DMS53 treated with DMSO at 0.1 percent for 48 hours (cell line): ENCODE data around the gene RIC3.

Source experiments
- DNase-seq: peaks from one replicate; lab custom pipeline; 2025; ENCODE audit not compliant: unreplicated experiment; lab: John Stamatoyannopoulos, UW

Gene RIC3

GRCh38 chr11:8069771-8070170 is 99.1 kb downstream of the RIC3 start:
- no peak for DNase-seq

- no peak for DNase-seq
Observed at GRCh38 chr11:8068605-8069221, 100.1 kb downstream of the RIC3 start.

DNA sequence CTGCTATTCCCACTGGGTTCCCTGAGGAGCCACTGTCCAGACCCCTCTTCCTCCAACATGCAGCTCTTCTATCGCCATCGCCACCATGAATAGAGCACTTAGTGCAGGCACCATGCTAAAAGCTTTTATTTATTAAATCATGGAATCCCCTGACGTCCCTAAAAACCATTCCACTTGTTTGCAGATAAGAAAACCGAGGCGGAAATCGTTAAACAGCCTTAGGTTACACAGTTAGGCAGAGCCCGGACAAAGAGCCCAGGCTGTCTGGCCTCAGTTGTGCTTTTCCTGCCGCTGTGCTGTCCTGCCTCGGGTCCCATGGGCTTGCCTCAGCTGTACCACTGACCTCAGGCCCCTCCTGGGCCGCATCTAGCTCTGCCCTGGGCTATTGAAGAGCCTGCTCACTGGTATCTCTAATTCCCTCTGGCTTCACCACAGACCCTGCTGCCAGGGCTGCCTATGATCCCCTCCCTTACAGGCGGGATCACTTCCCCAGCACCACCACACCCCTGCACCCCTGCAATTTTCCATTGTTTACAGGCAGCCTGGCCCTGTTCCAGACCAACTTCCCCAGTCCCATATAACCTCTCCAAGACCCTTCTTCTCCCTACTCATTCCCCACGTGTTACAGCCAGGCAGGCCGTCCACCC is 100.8 kb downstream of the RIC3 start:
- no peak for DNase-seq

DNA sequence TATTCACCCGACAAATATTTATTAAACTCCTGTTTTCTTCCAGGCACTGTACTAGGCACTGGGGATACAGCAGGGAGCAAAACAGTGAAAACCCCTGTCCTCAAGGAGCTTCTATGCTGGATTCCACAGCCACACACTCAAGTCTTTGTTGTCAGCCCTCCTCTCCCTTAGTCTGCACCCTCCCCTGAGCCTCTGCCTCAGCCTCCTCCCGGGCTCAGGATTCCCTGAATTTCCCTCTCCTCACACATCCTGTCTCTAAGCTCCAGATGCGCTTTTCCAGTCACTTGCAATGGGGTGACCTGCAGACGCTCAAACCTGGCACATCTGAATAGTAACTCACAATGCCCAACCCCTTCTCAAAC is 101.3 kb downstream of the RIC3 start:
- DNase-seq, result no peak

DNA sequence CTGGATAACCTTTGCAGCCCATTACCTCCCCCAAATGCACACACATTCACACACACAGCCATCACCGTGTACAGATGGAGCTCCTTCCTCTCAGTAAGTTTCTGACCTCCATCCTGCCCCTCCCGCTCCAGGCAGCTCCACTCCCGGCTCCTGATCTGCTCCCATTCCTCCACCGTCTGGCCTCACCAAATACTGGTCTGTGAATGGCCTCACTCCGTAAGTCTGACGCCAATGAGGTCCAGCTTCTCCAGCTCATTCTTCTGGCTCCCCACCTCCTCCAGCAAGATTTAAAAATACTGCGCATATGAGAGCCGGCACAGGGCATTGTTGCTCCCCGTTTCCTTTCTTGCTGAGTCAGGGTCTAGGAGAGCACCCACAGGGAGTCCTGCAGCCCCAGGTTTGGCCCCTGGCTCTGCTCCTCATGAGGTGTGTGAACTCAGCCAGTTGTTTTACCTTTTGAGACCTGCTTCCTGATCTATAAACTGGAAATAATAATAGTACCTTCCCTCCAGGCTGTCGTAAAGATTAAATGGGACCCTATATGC is 101.8 kb downstream of the RIC3 start:
- no peak for DNase-seq

GRCh38 chr11:8066036-8066910 is 102.6 kb downstream of the RIC3 start:
- no peak for DNase-seq

DNA sequence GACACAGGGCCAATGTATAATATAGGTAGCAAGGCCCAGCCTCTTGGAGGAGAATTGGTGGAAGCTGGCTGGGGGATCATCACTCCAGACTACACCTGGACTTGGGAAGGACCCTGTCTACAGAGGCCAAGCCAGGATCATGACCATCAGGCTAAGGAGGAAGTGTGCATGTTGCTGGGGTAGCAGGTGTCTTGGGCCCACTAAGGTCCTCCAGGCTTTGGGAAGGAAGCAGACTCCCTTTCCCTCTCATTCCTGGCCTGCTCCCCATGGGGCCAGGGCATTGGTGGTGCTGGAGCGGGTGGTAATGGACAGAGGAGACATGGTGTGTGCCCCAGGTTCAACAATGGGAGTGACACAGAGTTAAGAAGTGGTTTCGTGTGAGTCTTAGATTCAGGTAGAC is 103.8 kb downstream of the RIC3 start:
- no peak for DNase-seq

- DNase-seq, result no peak
Observed at GRCh38 chr11:8063324-8063723, 105.5 kb downstream of the RIC3 start.

GRCh38 chr11:8062781-8063257 is 106.0 kb downstream of the RIC3 start:
- DNase-seq, result no peak

DNA sequence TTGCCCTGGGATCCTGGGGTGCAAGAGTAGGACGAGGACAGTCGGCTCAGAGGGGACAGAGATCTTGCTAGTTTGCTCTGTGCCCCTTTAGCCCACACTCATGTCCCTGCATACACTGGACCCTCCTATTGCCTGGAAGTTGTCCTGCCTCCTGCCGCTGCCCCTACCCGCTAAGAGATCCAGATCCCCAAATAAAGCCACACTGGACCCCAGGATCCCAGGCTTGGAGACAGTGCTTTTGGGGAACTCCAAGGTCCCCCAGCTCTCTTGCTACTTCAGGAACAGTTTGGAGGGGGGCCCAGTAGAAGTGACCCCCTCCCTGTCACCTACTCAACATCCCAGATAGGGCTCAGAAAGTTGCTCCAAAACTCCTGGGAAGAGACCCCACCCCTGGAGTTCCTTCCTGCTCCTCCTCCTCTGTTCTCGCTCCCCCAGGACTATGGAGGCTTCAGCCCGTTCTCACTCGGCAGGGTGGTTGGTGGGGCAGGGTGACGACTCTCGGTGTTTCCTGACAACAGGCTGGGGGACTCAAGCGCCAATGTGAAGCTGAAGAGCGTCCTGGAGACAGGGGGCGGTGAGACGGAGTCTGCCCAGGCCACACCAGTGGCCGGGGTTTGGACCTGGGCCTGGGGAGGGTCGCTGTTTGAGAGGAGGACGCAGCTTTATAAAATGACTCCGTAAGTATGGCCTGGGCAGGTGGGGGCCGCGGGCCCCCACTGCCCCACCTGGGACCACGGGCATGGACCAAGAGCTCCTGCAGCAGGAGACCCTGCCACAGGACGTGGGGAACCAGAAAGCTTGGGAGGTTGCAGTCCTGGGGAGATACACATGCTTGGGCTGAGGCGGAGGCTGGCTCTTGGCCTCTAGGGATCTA is 107.0 kb downstream of the RIC3 start:
- no peak for DNase-seq

DNA sequence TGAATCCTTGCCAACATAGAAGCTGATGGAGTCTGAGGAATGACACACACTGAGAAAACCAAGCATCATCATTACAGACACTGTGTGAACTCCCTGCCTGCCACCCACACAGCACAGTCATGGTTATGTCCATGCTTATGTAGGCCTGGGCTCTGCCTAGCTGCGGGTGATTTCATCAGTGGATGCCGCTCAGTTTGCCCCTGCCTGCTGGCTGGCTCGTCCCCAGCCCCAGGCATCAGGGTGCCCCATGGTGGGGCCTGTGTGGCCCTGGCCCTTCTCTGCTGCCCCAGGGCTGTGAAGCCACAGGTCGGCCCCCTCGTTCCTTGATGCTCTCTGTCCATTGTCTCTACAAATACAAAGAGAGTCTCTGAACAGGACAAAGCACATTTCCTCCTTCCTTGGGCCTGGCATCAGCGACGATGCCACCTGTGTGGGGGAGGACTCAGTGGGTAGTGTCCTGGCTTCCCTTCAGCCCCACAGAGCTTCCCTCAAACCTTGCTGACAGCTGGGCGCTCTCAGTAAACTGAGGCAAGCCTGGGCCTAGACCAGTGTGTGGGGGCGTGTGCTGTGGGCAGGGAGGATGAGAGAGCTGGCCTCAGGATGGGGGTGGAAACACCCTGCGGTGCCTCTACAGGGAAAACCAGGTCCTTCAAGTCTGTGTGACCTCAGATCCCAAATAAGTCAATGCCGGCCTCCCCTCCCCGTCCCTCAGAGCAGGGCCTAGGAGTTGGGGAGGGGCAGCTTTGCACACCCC is 107.8 kb downstream of the RIC3 start:
- DNase-seq, result no peak

DNA sequence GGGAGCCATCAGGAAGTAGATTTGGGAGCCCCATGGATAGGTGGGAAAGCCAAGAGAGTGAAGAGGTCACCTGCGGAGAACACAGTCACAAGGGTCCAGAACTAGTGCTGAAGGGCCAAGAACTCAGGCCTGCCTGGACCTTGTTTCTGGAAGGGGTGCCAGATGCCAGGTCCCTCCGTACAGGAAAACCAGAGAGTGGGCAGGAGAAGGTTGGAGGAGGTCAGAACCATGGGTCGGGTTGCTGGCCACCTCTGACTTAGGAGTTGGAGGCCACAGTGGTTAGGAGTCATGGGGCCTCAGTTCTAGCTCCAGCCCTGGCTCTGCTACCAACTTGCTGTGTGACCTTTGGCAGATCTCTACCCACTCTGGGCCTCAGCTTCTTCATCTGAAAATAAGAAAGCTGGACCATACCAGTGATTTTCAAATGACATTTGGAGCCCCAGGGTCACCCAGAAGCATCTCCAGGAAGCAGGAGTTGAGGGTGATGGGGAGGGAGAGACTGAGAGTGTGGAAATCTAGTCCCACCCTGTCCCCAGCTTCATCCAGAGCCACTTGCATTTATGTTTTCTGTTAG is 108.6 kb downstream of the RIC3 start:
- no peak for DNase-seq

DNA sequence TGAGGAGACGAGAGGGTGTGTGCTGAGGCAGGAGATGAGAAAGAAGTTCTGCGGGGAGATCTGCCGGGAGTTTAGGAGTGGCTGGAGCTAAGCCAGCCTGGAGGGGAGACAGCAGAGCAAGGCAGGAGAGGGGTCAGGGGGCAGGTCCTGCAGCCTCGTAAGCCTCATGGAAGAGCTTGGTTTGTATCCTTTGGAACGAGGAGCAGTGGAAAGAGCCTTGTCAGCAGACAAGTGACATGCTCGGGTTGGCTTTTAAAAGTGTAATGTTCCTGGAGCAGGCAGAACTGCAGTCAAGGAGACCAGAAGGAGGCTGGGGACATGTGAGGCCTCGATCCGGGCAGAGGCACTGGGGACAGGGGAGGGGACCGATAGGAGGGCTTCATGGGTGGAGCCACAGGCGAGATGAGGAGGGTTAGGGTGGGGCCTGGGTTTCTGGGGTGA is 109.2 kb downstream of the RIC3 start:
- DNase-seq, result no peak

- DNase-seq, result no peak
Observed at GRCh38 chr11:8059030-8059429, 109.8 kb downstream of the RIC3 start.

DNA sequence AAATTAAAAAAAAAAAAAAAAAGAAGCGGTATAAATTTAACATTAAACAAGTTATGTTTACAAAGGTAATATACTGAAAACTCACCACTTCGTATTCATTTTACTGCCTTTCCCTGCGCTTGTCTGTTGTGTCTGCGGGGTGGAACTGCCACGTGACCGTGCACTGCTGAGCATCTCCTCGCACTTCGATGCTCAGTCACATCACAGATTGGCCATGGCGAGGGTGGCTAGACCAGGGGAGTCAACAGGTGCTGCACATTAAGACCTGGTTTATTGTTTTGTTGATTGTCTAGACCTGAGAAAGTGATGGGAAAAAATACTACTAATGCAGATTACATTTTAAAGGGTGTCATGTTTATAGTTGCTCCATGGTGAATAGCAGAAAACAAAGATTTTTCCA is 110.6 kb downstream of the RIC3 start:
- DNase-seq, result no peak

DNA sequence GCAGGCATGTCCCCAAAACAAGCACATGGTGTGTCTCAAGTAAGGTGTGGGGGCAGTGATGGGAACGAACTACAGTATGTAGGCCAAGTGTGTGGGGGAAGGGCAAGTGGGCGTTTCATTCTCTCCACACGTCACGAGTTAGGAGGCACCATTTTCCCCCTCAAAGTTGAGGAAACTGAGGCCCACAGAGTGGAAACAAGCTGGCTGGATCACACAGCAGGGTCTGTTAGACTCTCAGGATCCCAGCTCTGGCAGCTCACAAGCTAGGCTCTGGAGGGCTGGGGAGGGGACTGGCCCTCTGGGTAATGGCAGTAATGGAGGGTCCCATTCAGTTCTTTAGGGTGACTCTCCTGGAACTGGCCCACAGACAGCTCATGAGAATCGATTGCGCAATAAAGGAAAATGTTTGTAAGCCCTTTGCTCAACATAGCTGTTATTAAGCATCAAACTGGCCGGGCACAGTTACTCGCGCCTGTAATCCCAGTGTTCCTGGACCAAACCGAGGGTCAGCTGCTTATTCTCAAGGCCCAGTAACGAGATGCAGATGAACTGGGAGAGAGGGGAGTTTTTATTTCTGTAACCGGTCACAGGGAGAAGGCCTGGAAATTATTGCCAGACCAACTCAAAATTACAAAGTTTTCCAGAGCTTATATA is 111.9 kb downstream of the RIC3 start:
- DNase-seq, result no peak
